ENCODE data around the gene SPRED3. TPM values are rescaled to one million over a fixed set of nuclear protein-coding genes. Genes with fewer than 3 reads are reported as not detected.

Gene SPRED3
- total RNA-seq, 1 experiment from 2014 or later: 3.5 TPM

DNA sequence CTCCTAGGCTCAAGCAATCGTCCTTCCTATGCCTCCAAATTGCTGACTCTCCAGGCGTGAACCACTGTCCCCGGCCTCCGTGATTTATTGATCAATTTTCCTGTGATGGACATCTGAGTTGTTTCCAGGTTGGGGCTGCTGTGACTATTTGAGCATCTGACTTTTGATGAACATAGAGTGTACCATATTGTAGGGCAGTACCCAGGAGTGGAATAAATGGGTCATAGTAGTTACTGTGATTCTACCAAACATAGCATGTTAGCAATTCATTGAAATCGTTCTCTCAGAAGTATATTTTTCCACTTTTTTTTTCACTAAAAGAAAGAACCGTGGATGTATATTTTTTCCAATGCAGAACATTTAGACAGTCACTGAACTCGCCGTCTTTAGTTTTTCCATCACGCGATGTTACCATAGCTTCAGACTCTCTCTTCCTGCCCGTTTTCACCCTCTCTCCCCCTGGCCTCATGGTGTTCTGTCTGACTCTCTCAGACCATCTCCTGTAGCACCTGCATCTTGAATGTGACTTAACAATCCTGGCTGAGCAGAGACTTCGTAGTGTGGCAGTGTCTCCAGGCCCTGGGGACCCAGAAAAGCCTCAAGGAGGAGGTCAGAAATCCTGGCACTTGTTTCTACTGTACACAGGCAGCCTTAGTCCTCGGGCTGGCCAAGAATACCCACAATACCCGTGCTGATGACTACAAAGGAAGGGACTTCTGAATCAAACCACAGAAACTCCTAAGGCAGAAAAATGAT is 40.7 kb downstream of the SPRED3 start:
- Histone ChIP-seq H3K36me3 (ENCODE audit: control insufficient read depth, insufficient read depth, low read length) (no peaks in the 10 kb centered on the region), H3K4me1 (no peaks in the 10 kb centered on the region), H3K4me3 (ENCODE audit: low read depth, low read length) (no peak overlapping the region), H3K27me3 (replicated peaks; ENCODE audit: control insufficient read depth, insufficient read depth, low read length) (no peaks in the 10 kb centered on the region), H3K9me3 (no peaks in the 10 kb centered on the region)
- Mint-ChIP-seq H3K27me3 (ENCODE audit: insufficient read depth, unreplicated experiment) (peaks cover 8% of the 10 kb centered on the region), H3K4me3 (ENCODE audit: unreplicated experiment) (no peak overlapping the region), H3K27ac (ENCODE audit: unreplicated experiment) (no peak overlapping the region), H3K9me3 (ENCODE audit: unreplicated experiment) (no peaks in the 10 kb centered on the region), H3K36me3 (ENCODE audit: insufficient read depth, unreplicated experiment) (no peaks in the 10 kb centered on the region), H3K4me1 (ENCODE audit: low read depth, unreplicated experiment) (peaks cover 3% of the 10 kb centered on the region)
- intact Hi-C loops (cut with micrococcal nuclease; ENCODE audit: unreplicated experiment): no loop called here
- BruUV-seq (replicated peaks): no TSS peak
- TF ChIP-seq, protein P1, sequence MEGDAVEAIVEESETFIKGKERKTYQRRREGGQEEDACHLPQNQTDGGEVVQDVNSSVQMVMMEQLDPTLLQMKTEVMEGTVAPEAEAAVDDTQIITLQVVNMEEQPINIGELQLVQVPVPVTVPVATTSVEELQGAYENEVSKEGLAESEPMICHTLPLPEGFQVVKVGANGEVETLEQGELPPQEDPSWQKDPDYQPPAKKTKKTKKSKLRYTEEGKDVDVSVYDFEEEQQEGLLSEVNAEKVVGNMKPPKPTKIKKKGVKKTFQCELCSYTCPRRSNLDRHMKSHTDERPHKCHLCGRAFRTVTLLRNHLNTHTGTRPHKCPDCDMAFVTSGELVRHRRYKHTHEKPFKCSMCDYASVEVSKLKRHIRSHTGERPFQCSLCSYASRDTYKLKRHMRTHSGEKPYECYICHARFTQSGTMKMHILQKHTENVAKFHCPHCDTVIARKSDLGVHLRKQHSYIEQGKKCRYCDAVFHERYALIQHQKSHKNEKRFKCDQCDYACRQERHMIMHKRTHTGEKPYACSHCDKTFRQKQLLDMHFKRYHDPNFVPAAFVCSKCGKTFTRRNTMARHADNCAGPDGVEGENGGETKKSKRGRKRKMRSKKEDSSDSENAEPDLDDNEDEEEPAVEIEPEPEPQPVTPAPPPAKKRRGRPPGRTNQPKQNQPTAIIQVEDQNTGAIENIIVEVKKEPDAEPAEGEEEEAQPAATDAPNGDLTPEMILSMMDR (IDR thresholded peaks at IDR 0.05; ENCODE audit: insufficient read depth in 1 of 2, low read depth in 1 of 2, low read length in 1 of 2, severe bottlenecking in 1 of 2, unreplicated experiment in 1 of 2): no peak
- ChIA-PET POLR2A (no interaction called here), CTCF (no interaction called here)
- no peak for DNase-seq

DNA sequence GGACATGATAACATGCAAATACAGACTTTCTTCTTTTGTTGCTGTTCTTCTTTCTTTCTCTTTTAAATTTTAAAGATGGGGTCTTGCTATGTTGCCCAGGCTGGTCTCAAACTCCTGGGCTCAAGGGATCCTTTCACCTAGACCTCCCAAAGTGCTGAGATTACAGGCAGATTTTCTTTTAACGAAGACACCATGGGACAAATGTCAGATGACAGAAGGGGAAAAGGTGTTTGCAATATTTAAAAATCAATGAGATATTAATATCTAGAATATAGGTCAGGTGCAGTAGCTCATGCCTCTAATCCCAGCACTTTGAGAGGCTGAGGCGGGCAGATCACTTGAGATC is 41.3 kb downstream of the SPRED3 start:
- ChIA-PET CTCF (no interaction called here), POLR2A (no interaction called here)
- intact Hi-C loops (cut with micrococcal nuclease; ENCODE audit: unreplicated experiment): no loop called here
- Mint-ChIP-seq H3K27ac (ENCODE audit: unreplicated experiment) (no peak overlapping the region), H3K36me3 (ENCODE audit: insufficient read depth, unreplicated experiment) (no peaks in the 10 kb centered on the region), H3K4me3 (ENCODE audit: unreplicated experiment) (no peak overlapping the region), H3K9me3 (ENCODE audit: unreplicated experiment) (no peaks in the 10 kb centered on the region), H3K27me3 (ENCODE audit: insufficient read depth, unreplicated experiment) (peaks cover 10% of the 10 kb centered on the region), H3K4me1 (ENCODE audit: low read depth, unreplicated experiment) (peaks cover 7% of the 10 kb centered on the region)
- DNase-seq: no peak
- no peaks in the 10 kb centered on the region for H3K27me3 ChIP-seq (replicated peaks; ENCODE audit: control insufficient read depth, insufficient read depth, low read length)
- H3K36me3 ChIP-seq (ENCODE audit: control insufficient read depth, insufficient read depth, low read length): no peaks in the 10 kb centered on the region
- TF ChIP-seq, protein P1 (IDR thresholded peaks at IDR 0.05; ENCODE audit: insufficient read depth in 1 of 2, low read depth in 1 of 2, low read length in 1 of 2, severe bottlenecking in 1 of 2, unreplicated experiment in 1 of 2): no peak
- no peak overlapping the region for H3K4me3 ChIP-seq (ENCODE audit: low read depth, low read length)
- BruUV-seq (replicated peaks): no TSS peak
- H3K9me3 ChIP-seq: no peaks in the 10 kb centered on the region
- no peaks in the 10 kb centered on the region for H3K4me1 ChIP-seq

- POLR2A ChIA-PET: no interaction called here
- H3K9me3 Mint-ChIP-seq (ENCODE audit: unreplicated experiment): no peaks in the 10 kb centered on the region
These were observed 42.4 kb downstream of the SPRED3 start for GRCh38 chr19:38430931-38431330.

More at GRCh38 chr19:38430931-38431330, 42.4 kb downstream of the SPRED3 start:
- Histone ChIP-seq H3K9me3 (no peaks in the 10 kb centered on the region), H3K4me3 (ENCODE audit: low read depth, low read length) (no peak overlapping the region), H3K36me3 (ENCODE audit: control insufficient read depth, insufficient read depth, low read length) (no peaks in the 10 kb centered on the region), H3K4me1 (no peaks in the 10 kb centered on the region), H3K27me3 (replicated peaks; ENCODE audit: control insufficient read depth, insufficient read depth, low read length) (no peaks in the 10 kb centered on the region)
- Mint-ChIP-seq H3K27me3 (ENCODE audit: insufficient read depth, unreplicated experiment) (peaks cover 10% of the 10 kb centered on the region), H3K27ac (ENCODE audit: unreplicated experiment) (no peak overlapping the region), H3K4me3 (ENCODE audit: unreplicated experiment) (no peak overlapping the region), H3K4me1 (ENCODE audit: low read depth, unreplicated experiment) (peaks cover 7% of the 10 kb centered on the region), H3K36me3 (ENCODE audit: insufficient read depth, unreplicated experiment) (no peaks in the 10 kb centered on the region)
- intact Hi-C loops (cut with micrococcal nuclease; ENCODE audit: unreplicated experiment): no loop called here
- BruUV-seq (replicated peaks): no TSS peak
- CTCF ChIA-PET: no interaction called here
- TF ChIP-seq, protein P1 (IDR thresholded peaks at IDR 0.05; ENCODE audit: insufficient read depth in 1 of 2, low read depth in 1 of 2, low read length in 1 of 2, severe bottlenecking in 1 of 2, unreplicated experiment in 1 of 2): no peak
- DNase-seq: no peak
